Upper lobe of left lung (tissue), 6 donors: ENCODE results near the gene SLCO3A1. TPM values are rescaled to one million over a fixed set of nuclear protein-coding genes. Genes with fewer than 3 reads are reported as not detected.

Experiments used
- ATAC-seq, 2 donors: fragments of 200-7000 bp; cut with Tn5 transposase; one replicate each; pipeline ENCODE4 v1.9.1; 2022; ENCODE audit warnings: mild to moderate bottlenecking in 2 of 2, moderate library complexity in 2 of 2; ENCODE audit not compliant: low FRiP score in 2 of 2
- DNase-seq, 2 donors: peaks; one replicate each; pipeline ENCODE4 v3.0.0-alpha.2; 2019 to 2020
- H3K27ac ChIP-seq, 4 donors: fragments of 200-600 bp; sonication (generic); one replicate each; pipeline ENCODE4 v1.5.1; 2016 to 2019
- H3K27me3 ChIP-seq, 4 donors: fragments of 200-600 bp; sonication (generic); one replicate each; pipeline ENCODE4 v1.5.1; 2017 to 2019
- H3K36me3 ChIP-seq, 4 donors: fragments of 200-600 bp; sonication (generic); one replicate each; pipeline ENCODE4 v1.5.1; 2016 to 2019
- H3K4me1 ChIP-seq, 4 donors: fragments of 200-600 bp; sonication (generic); one replicate each; pipeline ENCODE4 v1.5.1; 2018 to 2019
- H3K4me3 ChIP-seq, 4 donors: fragments of 200-600 bp; sonication (generic); one replicate each; pipeline ENCODE4 v1.5.1; 2017 to 2019; ENCODE audit warnings: mild to moderate bottlenecking in 2 of 4, moderate library complexity in 1 of 4
- H3K9me3 ChIP-seq, 4 donors: fragments of 200-600 bp; sonication (generic); one replicate each; pipeline ENCODE4 v1.5.1; 2018 to 2019
- CTCF ChIP-seq, 6 experiments: fragments of 450-650 bp in 4 of 6; fragments of 200-600 bp in 2 of 6; sonication (generic) in 2 of 6; IDR thresholded peaks; one replicate each; pipeline ENCODE4 v1.5.1; 2016 to 2019; ENCODE audit warnings: antibody characterized with exemption in 6 of 6
- EP300 ChIP-seq, 4 donors: sonication (generic); formaldehyde crosslinking; IDR thresholded peaks; one replicate each; pipeline ENCODE4 v1.5.1; 2017; ENCODE audit warnings: antibody characterized with exemption in 4 of 4, control low read depth in 2 of 4
- POLR2A ChIP-seq, 4 donors: fragments of 450-650 bp; IDR thresholded peaks; one replicate each; pipeline ENCODE4 v1.5.1; 2016 to 2017; ENCODE audit warnings: antibody characterized with exemption in 4 of 4, mild to moderate bottlenecking in 2 of 4
- POLR2AphosphoS5 ChIP-seq, 2 donors: sonication (generic); formaldehyde crosslinking; IDR thresholded peaks; one replicate each; pipeline ENCODE4 v1.5.1; 2017; ENCODE audit warnings: antibody characterized with exemption in 2 of 2
- WGBS, 2 donors: methylation state at CpG; one replicate each; pipeline ENCODE4 v1.1.5; 2017 to 2018; 5-methylcytosine and 5-hydroxymethylcytosine counted together
- total RNA-seq, 6 donors: library from RNA; depleted of rRNA in 4 of 6; stranded (reverse); fragments of >200 nt in 4 of 6; gene quantifications; one replicate each; pipeline versions ENCODE4 v1.1.0 to v1.2.1, GENCODE V29; 2016 to 2021
- donor health status: DM: no; HTN: no; CAD: no; lungs with moderate emphysema.
- donor health status: DM: no; HTN: yes; CAD: no; lungs with severe emphysema.

The SLCO3A1 gene
- total RNA-seq, 6 donors from 2014 or later, result 29.3 to 56.6 (median 46.7) TPM

GRCh38 chr15:91824256-91824655, 29.3 kb upstream of the SLCO3A1 start:
- no peaks in the 10 kb centered on the region for H3K36me3 ChIP-seq
- WGBS, 2 donors, result 69 to 74% methylated on average over 3 of the region's 3 CpGs
- no peaks in the 10 kb centered on the region for H3K9me3 ChIP-seq
- TF ChIP-seq CTCF (IDR thresholded peaks at IDR 0.05), result no peak
- no peak for TF ChIP-seq POLR2A (IDR thresholded peaks at IDR 0.05)
- TF ChIP-seq EP300 (IDR thresholded peaks at IDR 0.05), result no peak
- no peak for TF ChIP-seq POLR2AphosphoS5 (IDR thresholded peaks at IDR 0.05)
- no peaks in the 10 kb centered on the region for H3K4me1 ChIP-seq
- H3K27me3 ChIP-seq, result no peaks in the 10 kb centered on the region
- H3K27ac ChIP-seq, result no peak overlapping the region
- DNase-seq, result no peak
- no peak overlapping the region for H3K4me3 ChIP-seq
- no peak for ATAC-seq

- no peak overlapping the region for H3K4me3 ChIP-seq
- DNase-seq, result no peak
- ATAC-seq, result no peak
- H3K4me1 ChIP-seq, result no peaks in the 10 kb centered on the region
- no peak for TF ChIP-seq POLR2A (IDR thresholded peaks at IDR 0.05)
- TF ChIP-seq CTCF (IDR thresholded peaks at IDR 0.05), result no peak
- no peak for TF ChIP-seq EP300 (IDR thresholded peaks at IDR 0.05)
- TF ChIP-seq POLR2AphosphoS5 (IDR thresholded peaks at IDR 0.05), result no peak
- H3K27me3 ChIP-seq, result no peaks in the 10 kb centered on the region
- WGBS, 2 donors, result 46 to 60% methylated on average over 5 of the region's 5 CpGs
- no peak overlapping the region for H3K27ac ChIP-seq
- H3K9me3 ChIP-seq, result no peaks in the 10 kb centered on the region
- no peaks in the 10 kb centered on the region for H3K36me3 ChIP-seq
Observed at GRCh38 chr15:91826443-91826842, 27.1 kb upstream of the SLCO3A1 start.

- Histone ChIP-seq H3K9me3 (no peaks in the 10 kb centered on the region), H3K27me3 (no peaks in the 10 kb centered on the region), H3K27ac (no peak overlapping the region), H3K36me3 (no peaks in the 10 kb centered on the region), H3K4me3 (no peak overlapping the region), H3K4me1 (no peaks in the 10 kb centered on the region)
- no peak for TF ChIP-seq EP300 (IDR thresholded peaks at IDR 0.05)
- 74 to 80% methylated on average over 2 of the region's 2 CpGs for WGBS, 2 donors
- DNase-seq (no peak), ATAC-seq (no peak)
Observed at GRCh38 chr15:91833056-91833455, 20.5 kb upstream of the SLCO3A1 start.

GRCh38 chr15:91839867-91840266, 13.6 kb upstream of the SLCO3A1 start:
- Histone ChIP-seq H3K4me3 (no peak overlapping the region), H3K9me3 (no peaks in the 10 kb centered on the region)
- ATAC-seq, result no peak

GRCh38 chr15:91841861-91842260, 11.6 kb upstream of the SLCO3A1 start:
- Histone ChIP-seq H3K36me3 (no peaks in the 10 kb centered on the region), H3K4me1 (no peaks in the 10 kb centered on the region), H3K27me3 (no peaks in the 10 kb centered on the region), H3K4me3 (no peak overlapping the region), H3K9me3 (no peaks in the 10 kb centered on the region), H3K27ac (no peak overlapping the region)
- ATAC-seq (no peak), DNase-seq (no peak)
- WGBS, 2 donors, result 82 to 84% methylated on average over 3 of the region's 3 CpGs
- no peak for TF ChIP-seq POLR2A (IDR thresholded peaks at IDR 0.05)
- no peak for TF ChIP-seq POLR2AphosphoS5 (IDR thresholded peaks at IDR 0.05)
- TF ChIP-seq CTCF (IDR thresholded peaks at IDR 0.05), result no peak
- no peak for TF ChIP-seq EP300 (IDR thresholded peaks at IDR 0.05)

More at GRCh38 chr15:91839867-91840266, 13.6 kb upstream of the SLCO3A1 start:
- no peak overlapping the region for H3K27ac ChIP-seq
- H3K4me1 ChIP-seq, result no peaks in the 10 kb centered on the region
- no peak for DNase-seq
- no peaks in the 10 kb centered on the region for H3K36me3 ChIP-seq
- 82 to 88% methylated on average over 6 of the region's 6 CpGs for whole genome bisulfite sequencing, 2 donors
- TF ChIP-seq EP300 (IDR thresholded peaks at IDR 0.05) (no peak), POLR2A (IDR thresholded peaks at IDR 0.05) (no peak), POLR2AphosphoS5 (IDR thresholded peaks at IDR 0.05) (no peak), CTCF (IDR thresholded peaks at IDR 0.05) (no peak)
- no peaks in the 10 kb centered on the region for H3K27me3 ChIP-seq
